ENCODE results near the gene CISH. TPM values are rescaled to one million over a fixed set of nuclear protein-coding genes. Genes with fewer than 3 reads are reported as not detected.

CISH gene
- total and polyA plus RNA-seq, 4 donors = 37.8 to 104 (median 46.6) TPM

DNA sequence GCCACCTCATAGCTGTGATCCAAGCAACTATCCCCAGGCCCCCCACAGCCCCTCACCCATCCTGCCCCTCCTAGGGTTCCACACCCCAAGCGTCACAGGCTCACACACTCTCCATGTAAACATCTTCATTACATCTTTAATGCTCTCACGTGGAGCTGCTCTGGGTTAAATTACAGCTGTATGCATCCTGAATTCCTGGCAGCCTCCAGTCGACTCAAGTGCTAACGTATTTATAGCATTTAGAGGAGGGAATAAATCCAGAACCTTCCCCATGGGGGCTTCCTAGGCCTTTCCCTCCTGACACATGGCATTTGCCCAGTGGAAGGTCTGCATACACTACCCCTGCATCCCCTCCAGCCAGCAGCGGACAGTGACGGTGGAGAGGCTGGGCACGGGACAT, 53.7 kb downstream of the CISH start:
- WGBS, 2 donors = 76 to 78% methylated on average over 7 of the region's 7 CpGs
- Histone ChIP-seq H3K9ac (ENCODE audit: insufficient read depth in 1 of 2, low read length in 2 of 2) (no peak overlapping the region), H3K4me1 (ENCODE audit: control insufficient read depth in 5 of 5, insufficient read depth in 5 of 5, low read length in 5 of 5) (peaks cover 0 to 4% (median 0%) of the 10 kb centered on the region in 5 donors), H3K4me3 (no peak overlapping the region), H3K9me3 (ENCODE audit: control insufficient read depth in 4 of 4, insufficient read depth in 3 of 4, low read length in 3 of 4) (no peaks in the 10 kb centered on the region), H3K27me3 (ENCODE audit: control insufficient read depth in 3 of 3, insufficient read depth in 3 of 3, low read length in 2 of 3) (no peaks in the 10 kb centered on the region), H3K36me3 (ENCODE audit: control insufficient read depth in 4 of 4, insufficient read depth in 4 of 4, low read length in 4 of 4) (peaks cover 0 to 2% (median 0%) of the 10 kb centered on the region in 4 donors), H3K27ac (ENCODE audit: low read depth in 1 of 2, low read length in 1 of 2) (no peak overlapping the region)
- TF ChIP-seq CTCF (IDR thresholded peaks at IDR 0.05; ENCODE audit: control extremely low read depth, extremely low read depth) = no peak
- DNase-seq (no peak), ATAC-seq (ENCODE audit: insufficient read depth, low FRiP score) (no peak)

DNA sequence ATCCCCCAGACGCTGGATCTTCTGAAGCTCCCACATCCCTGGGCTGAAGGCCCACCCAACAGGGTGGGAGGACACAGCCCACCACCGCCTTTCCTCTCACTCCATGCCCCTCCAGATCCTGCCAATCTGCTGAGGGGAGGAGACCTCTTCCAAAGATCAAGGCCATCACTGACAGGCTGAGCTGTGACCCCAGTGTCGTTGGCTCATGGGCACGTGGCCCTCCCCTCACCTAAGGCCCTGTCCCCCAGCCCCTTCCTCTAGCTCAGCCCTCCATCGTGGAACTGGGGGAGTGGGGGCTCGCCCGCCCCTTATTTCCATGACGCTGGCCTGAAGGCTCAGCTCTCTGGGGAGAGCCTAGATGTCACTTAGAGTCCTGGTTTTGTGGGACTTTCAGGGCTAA, 54.5 kb downstream of the CISH start:
- no peak for TF ChIP-seq CTCF (IDR thresholded peaks at IDR 0.05; ENCODE audit: control extremely low read depth, extremely low read depth)
- H3K36me3 ChIP-seq (ENCODE audit: control insufficient read depth in 4 of 4, insufficient read depth in 4 of 4, low read length in 4 of 4) = peaks cover 0 to 2% (median 0%) of the 10 kb centered on the region in 4 donors

More for the DNA sequence above, 54.5 kb downstream of the CISH start:
- Histone ChIP-seq H3K9ac (ENCODE audit: insufficient read depth in 1 of 2, low read length in 2 of 2) (no peak overlapping the region), H3K27ac (ENCODE audit: low read depth in 1 of 2, low read length in 1 of 2) (no peak overlapping the region), H3K4me1 (ENCODE audit: control insufficient read depth in 5 of 5, insufficient read depth in 5 of 5, low read length in 5 of 5) (peaks cover 0 to 4% (median 0%) of the 10 kb centered on the region in 5 donors), H3K9me3 (ENCODE audit: control insufficient read depth in 4 of 4, insufficient read depth in 3 of 4, low read length in 3 of 4) (no peaks in the 10 kb centered on the region), H3K27me3 (ENCODE audit: control insufficient read depth in 3 of 3, insufficient read depth in 3 of 3, low read length in 2 of 3) (no peaks in the 10 kb centered on the region), H3K4me3 (no peak overlapping the region)
- DNase-seq = no peak
- WGBS, 2 donors = 67 to 72% methylated on average over 8 of the region's 8 CpGs
- no peak for ATAC-seq (ENCODE audit: insufficient read depth, low FRiP score)

Other genes starting within 250 kb of the CISH start
- 100 to 1,000 TPM in 1 of 2 donors, 10 to 100 TPM in 1; 35.8 to 111 TPM for gene CACNA2D2, start 108.1 kb downstream of the CISH start, total RNA-seq
- 100 to 1,000 TPM in 1 of 2 donors, 10 to 100 TPM in 1; 28.2 to 102 TPM for gene CACNA2D2, start 108.1 kb downstream of the CISH start, polyA plus RNA-seq
- 1 to 10 TPM; 5.7 to 7.0 TPM for gene C3orf18, start 44.0 kb downstream of the CISH start, total RNA-seq
- gene C3orf18, start 44.0 kb downstream of the CISH start, polyA plus RNA-seq = 1 to 10 TPM; 2.7 to 3.2 TPM
- 10 to 100 TPM; 17.3 to 28.0 TPM for gene HEMK1, start 42.3 kb downstream of the CISH start, total RNA-seq
- 10 to 100 TPM; 16.0 to 20.1 TPM for gene HEMK1, start 42.3 kb downstream of the CISH start, polyA plus RNA-seq
- gene MAPKAPK3, start 5.4 kb upstream of the CISH start, total RNA-seq = 10 to 100 TPM; 23.6 to 96.1 TPM
- 10 to 100 TPM; 50.8 to 92.1 TPM for gene MAPKAPK3, start 5.4 kb upstream of the CISH start, polyA plus RNA-seq
- 1 to 10 TPM in 1 of 2 donors, under 1 TPM in 1; 0.25 to 1.4 TPM for gene DOCK3, start 63.2 kb upstream of the CISH start, total RNA-seq
- under 1 TPM; 0.06 to 0.43 TPM for gene DOCK3, start 63.2 kb upstream of the CISH start, polyA plus RNA-seq